ENCODE results near the gene AIP. TPM values are rescaled to one million over a fixed set of nuclear protein-coding genes. Genes with fewer than 3 reads are reported as not detected.

AIP gene
- total RNA-seq, result 53.6 to 58.8 TPM (median 54.3 TPM) in 3 replicates
- long read RNA-seq, transcript AIP-201 (6 exons, 1,221 nt), result major isoform, 68 of 80 reads
- long read RNA-seq, partial matches to known transcripts, result 6 of 80 reads
- long read RNA-seq, other reads (novel, unspliced or antisense), result 5 of 80 reads

GRCh38 chr11:67482827-67483798 is at the start of gene AIP:
TSS of gene AIP (plus strand) at chr11:67483026. CDS start at chr11:67483159, 133 bp downstream.
- Mint-ChIP-seq H3K27me3 (ENCODE audit: low read depth) (no peaks in the 10 kb centered on the region), H3K4me1 (ENCODE audit: low read depth) (peaks cover 37% of the 10 kb centered on the region), H3K27ac (ENCODE audit: unreplicated experiment) (peak within 1 kb of the TSS; percentile 98), H3K4me3 (ENCODE audit: unreplicated experiment) (peak within 1 kb of the TSS; percentile 83), H3K36me3 (ENCODE audit: low read depth) (peaks cover 3% of the 10 kb centered on the region), H3K9me3 (ENCODE audit: low read depth) (no peaks in the 10 kb centered on the region)
- peak; percentile 98 for DNase-seq (ENCODE audit: low spot score)
- TF ChIP-seq CTCF (IDR thresholded peaks at IDR 0.05), result peak; percentile 47

- Mint-ChIP-seq H3K27ac (ENCODE audit: unreplicated experiment) (no peak overlapping the region), H3K9me3 (ENCODE audit: low read depth) (no peaks in the 10 kb centered on the region), H3K4me3 (ENCODE audit: unreplicated experiment) (no peak overlapping the region), H3K36me3 (ENCODE audit: low read depth) (peaks cover 2% of the 10 kb centered on the region), H3K4me1 (ENCODE audit: low read depth) (peaks cover 12% of the 10 kb centered on the region), H3K27me3 (ENCODE audit: low read depth) (no peaks in the 10 kb centered on the region)
- no peak for TF ChIP-seq CTCF (IDR thresholded peaks at IDR 0.05)
- no peak for DNase-seq (ENCODE audit: low spot score)
Observed at GRCh38 chr11:67433536-67434394, 49.1 kb upstream of the AIP start.

GRCh38 chr11:67434395-67434881 is 48.4 kb upstream of the AIP start:
- peaks cover 10% of the 10 kb centered on the region for H3K4me1 Mint-ChIP-seq (ENCODE audit: low read depth)

GRCh38 chr11:67435031-67435726 is 47.6 kb upstream of the AIP start:
- no peaks in the 10 kb centered on the region for H3K27me3 Mint-ChIP-seq (ENCODE audit: low read depth)
- no peak for TF ChIP-seq CTCF (IDR thresholded peaks at IDR 0.05)
- H3K9me3 Mint-ChIP-seq (ENCODE audit: low read depth), result no peaks in the 10 kb centered on the region
- H3K27ac Mint-ChIP-seq (ENCODE audit: unreplicated experiment), result no peak overlapping the region
- peaks cover 14% of the 10 kb centered on the region for H3K4me1 Mint-ChIP-seq (ENCODE audit: low read depth)
- H3K36me3 Mint-ChIP-seq (ENCODE audit: low read depth), result peaks cover 2% of the 10 kb centered on the region
- peak; percentile 88 for DNase-seq (ENCODE audit: low spot score)
- H3K4me3 Mint-ChIP-seq (ENCODE audit: unreplicated experiment), result no peak overlapping the region

More at GRCh38 chr11:67434395-67434881, 48.4 kb upstream of the AIP start:
- Mint-ChIP-seq H3K27ac (ENCODE audit: unreplicated experiment) (no peak overlapping the region), H3K4me3 (ENCODE audit: unreplicated experiment) (no peak overlapping the region), H3K9me3 (ENCODE audit: low read depth) (no peaks in the 10 kb centered on the region), H3K36me3 (ENCODE audit: low read depth) (peaks cover 2% of the 10 kb centered on the region), H3K27me3 (ENCODE audit: low read depth) (no peaks in the 10 kb centered on the region)
- no peak for DNase-seq (ENCODE audit: low spot score)
- no peak for TF ChIP-seq CTCF (IDR thresholded peaks at IDR 0.05)
